HG02943 (cell line): ENCODE measurements around the gene AKAP13.

Experiments used
- ATAC-seq: cut with Tn5 transposase; IDR thresholded peaks from one replicate; pipeline ENCODE4 v1.9.1; 2021; ENCODE audit warnings: mild to moderate bottlenecking, low read depth, moderate library complexity; ENCODE audit not compliant: unreplicated experiment

Gene AKAP13

GRCh38 chr15:85607141-85607806 is 226.9 kb downstream of the AKAP13 start:
- no peak for ATAC-seq

- no peak for ATAC-seq
Measured at GRCh38 chr15:85607842-85608241, 227.4 kb downstream of the AKAP13 start.

DNA sequence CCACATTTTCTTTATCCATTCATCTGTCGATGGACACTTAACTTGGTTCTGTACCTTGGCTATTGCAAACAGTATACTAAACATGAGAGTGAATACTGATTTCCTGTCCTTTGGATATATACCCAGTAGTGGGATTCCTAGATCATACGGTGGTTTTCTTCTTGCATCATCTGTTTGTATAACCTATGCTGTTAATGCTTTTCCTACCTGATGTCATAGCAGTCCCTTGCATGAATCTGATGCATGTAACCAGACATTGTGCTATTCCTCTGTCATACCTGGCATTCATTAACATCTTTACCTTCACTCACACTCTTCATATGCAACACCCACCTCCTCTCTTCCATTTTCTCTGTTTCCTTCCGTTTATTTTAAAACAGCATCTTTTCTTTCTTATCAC is 229.1 kb downstream of the AKAP13 start:
- no peak for ATAC-seq

DNA sequence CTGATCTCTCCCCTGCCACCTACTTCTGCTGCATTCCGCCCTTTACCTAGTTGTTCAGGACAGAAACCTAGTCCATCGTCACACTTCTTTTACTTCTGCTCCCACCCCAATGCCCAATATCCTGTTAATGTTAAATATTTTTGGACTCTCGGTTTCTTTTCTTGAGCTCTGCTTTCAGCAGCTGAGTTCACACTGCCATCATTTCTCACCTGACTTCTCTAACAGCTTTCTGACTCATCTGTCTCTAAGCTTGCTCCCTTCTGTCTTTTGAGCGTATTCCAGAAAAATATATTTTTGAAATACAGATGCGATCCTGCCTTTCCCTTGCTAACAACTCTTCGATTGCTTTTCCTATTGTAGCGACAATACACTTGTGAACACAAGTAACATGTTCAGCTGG is 231.0 kb downstream of the AKAP13 start:
- no peak for ATAC-seq

- ATAC-seq, result no peak
Measured at GRCh38 chr15:85614059-85614458, 233.7 kb downstream of the AKAP13 start.

DNA sequence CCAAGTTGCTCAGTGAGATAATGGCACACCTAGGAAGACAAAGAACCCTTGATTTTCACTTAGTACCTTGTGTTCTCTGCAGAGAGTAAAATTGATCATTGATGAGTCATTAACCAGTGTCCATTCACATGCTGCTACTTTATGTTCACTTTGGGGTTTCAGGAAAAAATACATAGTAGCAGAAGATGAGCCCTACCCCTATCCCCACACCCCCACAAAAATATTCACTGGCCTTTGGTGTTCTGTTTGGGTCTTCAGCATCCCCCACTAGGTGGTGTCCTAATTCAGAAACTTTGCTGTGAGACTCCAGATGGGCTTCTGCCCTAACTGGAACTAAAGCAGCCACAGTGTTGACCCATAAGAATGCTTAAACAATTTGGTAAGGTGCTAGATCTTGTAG is 235.5 kb downstream of the AKAP13 start:
- peak; percentile 56 for ATAC-seq

- ATAC-seq, result no peak
Measured at GRCh38 chr15:85616549-85617110, 236.2 kb downstream of the AKAP13 start.

GRCh38 chr15:85618228-85618505 is 237.8 kb downstream of the AKAP13 start:
- ATAC-seq, result no peak

DNA sequence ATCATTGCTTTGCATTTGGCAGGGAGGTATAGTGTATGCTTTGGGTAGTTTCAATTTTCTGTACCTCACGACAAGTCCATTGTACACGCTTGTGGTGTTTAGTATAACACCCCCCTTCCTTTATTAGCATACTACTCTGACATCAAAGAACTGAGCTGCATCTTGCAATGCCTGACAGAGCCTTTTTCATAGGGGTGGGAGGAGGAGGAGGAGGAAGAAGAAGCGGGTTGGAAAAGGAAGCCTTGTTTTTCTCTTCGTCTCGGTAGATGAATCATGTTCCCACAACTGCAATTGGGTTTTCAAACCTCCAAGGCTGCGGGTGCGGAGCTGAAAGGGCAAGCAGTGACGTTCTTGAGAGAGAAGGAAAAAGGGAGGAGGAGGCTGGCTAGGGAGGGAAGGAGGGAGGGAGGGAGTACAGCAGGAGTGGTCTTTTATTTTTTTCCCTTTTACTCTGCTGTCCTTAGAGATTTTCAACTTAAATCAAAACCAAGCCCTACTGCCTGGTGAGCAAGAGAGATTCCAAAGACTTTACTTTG is 238.6 kb downstream of the AKAP13 start:
- ATAC-seq, result no peak

DNA sequence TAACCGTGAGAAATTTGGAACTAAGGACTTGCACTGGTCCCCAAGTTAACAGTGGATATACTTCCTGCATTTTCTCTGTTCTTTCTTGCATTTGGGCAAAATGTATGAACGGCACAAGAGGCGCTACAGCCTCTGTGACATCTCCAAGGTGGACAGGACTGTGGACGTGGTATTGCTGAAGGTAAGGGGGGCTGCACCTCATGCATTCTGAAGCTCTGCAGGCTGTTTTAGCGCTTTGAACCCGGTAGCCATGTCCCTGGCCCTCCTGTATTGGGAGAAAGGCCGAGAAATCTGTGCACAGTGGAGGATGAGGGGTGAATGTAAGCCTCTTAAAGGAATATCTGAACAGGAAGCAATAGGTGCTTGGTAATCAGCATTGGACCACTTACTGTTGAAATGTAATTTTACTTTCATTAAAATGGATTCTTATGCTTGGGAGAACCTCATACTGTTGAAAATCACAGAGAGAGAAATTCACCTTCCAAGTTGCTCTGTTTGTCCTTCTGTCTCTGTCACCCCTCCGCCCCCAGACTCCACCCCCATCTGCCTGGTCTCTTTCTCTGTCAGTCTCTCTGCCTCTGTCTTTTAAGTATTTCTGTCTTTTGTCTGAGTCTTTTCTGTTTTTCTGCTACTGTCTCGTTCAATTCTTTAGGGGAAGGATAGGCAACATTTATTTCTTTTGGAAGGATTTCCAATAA is 239.7 kb downstream of the AKAP13 start:
- ATAC-seq, result no peak

DNA sequence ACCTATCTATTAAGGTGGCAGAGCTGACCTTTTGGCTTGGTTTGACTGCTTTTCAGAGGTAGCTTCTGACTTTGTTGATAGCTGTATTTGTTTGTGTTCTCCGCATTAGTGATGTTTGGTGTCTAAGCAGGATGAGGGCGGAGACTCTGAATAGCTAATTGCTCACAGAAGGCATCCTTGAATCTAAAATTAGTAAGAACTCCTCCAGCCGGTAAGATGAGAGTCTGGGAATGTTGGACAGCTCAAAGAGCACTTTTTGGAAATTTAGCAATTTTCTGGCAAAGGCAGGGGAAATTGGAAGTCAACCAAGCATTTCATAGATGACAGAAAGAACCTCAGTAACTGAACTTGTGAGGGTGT is 240.3 kb downstream of the AKAP13 start:
- ATAC-seq, result no peak

DNA sequence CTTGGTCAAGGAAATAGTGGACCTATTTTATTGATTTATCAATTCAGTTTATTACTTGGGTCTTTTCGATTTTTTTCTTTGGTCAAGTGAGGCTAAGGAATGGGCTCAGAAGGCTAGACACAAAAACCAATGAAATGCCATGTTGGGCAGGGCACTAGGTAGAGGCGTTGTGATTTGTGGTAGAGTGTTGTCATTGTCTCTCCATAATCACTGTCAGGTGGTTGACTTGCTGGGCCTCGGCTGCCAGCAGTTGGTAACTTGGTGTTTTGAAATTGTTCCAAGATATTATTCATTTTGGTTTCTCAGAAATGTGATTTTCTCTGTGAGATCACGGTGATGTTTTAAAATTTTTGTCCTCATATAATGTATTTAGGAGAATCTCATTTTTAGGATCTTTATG is 240.7 kb downstream of the AKAP13 start:
- ATAC-seq, result no peak

DNA sequence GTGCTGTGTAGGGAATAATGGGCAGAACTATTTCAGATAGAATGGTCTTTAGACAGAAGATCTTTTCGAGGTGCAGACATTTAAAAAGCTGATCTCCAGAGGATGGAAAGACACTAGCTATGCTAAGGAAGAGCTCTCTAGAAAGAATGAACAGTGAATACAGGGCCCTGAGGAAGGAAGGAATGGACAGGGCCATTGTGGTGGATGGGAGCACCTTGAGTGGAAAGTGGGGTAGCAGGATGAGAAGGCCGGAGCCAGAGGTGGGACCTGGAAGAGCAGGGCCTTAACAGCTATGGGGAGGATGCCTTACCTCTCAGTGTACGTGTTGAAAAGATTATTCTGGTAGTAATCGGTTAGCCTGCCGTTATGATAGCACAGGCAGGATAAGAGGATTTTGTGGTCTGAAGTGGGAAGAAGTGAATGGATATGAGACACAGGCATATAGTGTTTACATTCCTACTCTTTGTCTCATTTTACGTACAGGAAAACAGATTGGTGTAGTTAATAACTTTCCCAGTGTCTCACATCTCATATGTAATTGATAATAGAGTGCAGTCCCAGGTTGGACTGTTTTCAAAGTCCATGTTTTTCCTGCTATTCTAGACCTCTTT is 241.9 kb downstream of the AKAP13 start:
- no peak for ATAC-seq

DNA sequence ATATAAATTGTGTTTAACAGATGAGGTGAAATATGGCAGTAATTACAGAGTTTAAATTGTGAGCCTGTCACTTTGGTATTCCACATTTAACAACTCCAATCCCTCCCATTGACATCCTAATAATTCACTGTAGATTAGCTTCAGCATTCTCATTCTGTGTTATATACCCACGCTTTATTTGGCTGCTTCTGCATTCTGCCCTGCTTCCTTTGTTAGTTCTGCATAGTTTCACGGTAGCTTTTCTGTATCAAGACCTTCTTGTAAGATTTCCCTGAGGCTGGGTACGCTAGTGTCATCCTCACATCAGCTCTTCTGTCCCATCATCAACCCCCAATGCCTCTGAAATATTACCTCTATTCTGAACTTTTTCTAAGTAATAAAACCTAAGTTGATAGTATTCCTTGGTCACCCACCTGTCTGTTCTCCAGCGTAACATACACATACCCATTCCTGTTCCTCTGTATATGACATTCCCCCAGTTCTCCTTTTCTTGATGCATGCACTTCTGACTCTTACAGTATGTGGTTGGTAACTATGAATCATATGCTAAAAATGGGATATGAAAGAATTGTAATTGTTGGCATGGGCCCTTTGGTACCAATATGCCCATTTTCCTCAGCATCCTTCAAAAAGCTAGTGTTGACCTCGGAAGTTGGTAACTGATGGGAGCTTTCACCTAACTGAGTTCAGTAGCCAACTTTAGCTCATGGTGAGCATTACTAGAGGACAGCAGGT is 243.1 kb downstream of the AKAP13 start:
- no peak for ATAC-seq

DNA sequence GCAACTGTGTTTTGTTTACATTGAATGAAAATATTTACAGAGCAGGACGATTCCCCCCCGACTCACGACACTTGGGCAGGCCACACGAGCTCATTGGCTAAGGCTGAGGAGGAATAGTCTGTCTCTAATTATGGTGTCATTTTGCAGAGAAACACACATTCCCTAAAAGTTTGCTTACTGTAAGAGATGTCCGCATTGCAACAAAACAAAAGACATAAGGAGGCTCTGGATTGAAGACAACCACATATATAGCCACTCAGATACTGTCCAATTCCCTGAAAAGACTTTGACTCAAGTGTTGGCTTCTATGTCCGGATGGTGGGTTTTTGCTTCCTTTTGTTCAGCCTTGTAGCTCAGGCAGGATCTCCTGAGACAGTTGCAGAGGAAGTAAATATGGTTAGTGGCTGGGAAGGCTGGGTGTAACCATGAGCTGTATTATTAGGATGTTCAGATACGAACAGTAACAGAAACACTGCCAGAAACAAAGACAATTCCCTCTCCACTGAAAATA is 243.9 kb downstream of the AKAP13 start:
- ATAC-seq, result no peak

DNA sequence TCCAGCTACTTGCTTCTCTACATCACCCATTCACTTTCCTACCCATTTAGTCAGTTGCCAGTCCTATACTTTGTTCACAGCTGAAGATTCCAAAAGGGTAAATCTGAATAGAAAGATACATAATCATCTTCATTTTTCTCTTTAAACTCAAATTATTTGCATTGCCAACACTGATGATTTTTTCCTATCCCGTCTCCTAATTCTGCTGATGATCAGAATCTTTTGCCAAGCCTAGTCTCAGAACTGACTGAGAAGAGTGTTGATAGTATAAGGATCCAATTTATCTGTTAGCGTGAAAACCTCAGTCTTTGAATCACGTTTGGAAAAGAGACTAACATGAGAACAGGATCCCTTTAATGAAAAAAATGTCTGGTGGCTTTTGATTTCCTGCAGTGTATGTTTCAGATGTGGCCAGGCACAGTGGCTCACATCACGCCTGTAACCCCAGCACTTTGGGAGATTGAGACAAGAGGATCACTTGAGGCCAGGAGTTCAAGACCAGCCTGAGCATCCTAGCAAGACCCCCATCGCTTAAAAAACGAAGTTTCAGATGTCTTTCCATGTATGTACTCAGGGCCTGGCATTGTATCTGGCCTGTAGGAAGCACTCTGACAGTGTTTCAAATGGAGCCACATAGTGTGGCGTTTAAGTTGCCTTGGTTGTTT is 244.9 kb downstream of the AKAP13 start:
- no peak for ATAC-seq

DNA sequence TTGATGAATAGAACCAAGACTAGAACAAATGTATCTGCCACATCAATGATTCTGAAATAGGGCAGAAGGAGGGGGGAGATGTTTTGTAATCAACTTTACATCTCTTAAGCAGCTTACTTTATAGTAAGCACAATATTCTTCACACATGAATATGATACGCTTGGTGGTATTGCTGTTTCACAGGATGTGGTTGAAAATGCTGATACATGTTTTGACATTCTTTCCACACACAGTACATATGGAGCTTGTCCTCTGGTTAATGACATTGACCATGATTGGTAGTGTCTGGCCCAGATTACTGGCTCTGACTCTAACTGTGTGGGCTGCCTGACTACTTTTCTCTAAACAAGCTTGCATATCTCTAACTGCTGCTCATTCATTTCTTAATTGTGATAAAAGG is 245.5 kb downstream of the AKAP13 start:
- ATAC-seq, result peak; percentile 81

- no peak for ATAC-seq
Measured at GRCh38 chr15:85627213-85627935, 247.0 kb downstream of the AKAP13 start.

- ATAC-seq, result no peak
Measured at GRCh38 chr15:85630311-85630710, 249.9 kb downstream of the AKAP13 start.

DNA sequence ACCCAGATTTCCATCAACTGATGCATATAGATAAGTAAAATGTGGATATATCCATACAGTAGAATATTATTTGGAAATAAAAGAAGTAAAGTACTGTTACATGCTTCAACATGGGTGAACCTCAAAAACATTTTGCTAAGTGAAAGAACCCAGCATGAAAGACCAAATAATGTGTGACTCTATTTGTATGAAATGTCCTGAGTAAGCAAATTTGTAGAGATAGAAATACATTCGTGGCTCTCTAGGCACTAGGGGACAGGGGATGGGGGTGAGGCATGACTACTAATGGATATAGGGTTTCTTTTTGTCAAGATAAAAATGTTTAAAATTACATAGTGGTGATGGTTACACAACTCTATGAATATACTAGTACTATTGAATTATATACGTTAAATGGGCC is 250.6 kb downstream of the AKAP13 start:
- no peak for ATAC-seq
